ENCODE results near the gene LAMB4. TPM values are rescaled to one million over a fixed set of nuclear protein-coding genes. Genes with fewer than 3 reads are reported as not detected.

The LAMB4 gene
- total and polyA plus RNA-seq, 2 donors (not counting 1 experiment from before 2014, with no cell fraction given): not detected

DNA sequence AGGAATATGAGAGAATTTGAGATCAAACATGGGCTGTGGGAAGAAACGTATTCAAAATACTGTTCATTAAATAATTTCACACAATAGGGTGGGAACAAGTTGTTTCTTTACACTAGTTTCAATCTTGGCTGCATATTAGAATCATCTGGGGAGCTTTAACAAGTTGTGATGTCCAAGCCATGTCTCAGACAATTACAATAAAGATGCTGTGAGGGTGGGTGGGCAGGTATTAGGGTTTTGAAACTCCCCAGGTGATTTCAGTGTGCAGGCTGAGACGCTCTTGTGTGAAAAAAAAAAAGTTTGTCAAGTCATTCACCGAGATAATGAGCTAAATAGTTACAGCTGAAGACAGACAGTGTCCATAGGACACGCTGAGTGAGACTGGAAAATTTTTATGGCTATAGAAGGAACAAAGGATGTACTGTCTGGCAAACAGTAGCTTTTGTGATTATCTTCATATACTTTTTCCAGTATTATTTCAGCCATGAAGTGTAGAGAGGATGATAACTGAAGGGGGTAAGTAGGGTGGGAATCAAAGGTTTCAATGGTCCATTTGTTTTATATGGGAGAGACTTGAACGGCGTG is 12.6 kb upstream of the LAMB4 start:
- CTCF ChIA-PET: interaction anchor here (1.0 to 1.3 kb wide), 3 partner anchors 10 to 34 kb away, joined by 4 to 6 read pairs (median 4); no protein-coding TSS in a partner anchor
- H3K9me3 Mint-ChIP-seq (ENCODE audit: insufficient read depth): no peaks in the 10 kb centered on the region
- 93% methylated on average over 4 of the region's 6 CpGs for WGBS (ENCODE audit: insufficient coverage)

More for the DNA sequence above, 12.6 kb upstream of the LAMB4 start:
- H3K4me3 ChIP-seq (ENCODE audit: control extremely low read depth in 1 of 5, extremely low read depth in 1 of 5, insufficient read depth in 1 of 5, low read depth in 2 of 5, low read length in 4 of 5): no peak overlapping the region
- no peak for DNase-seq
- no peak overlapping the region for H3K9ac ChIP-seq (ENCODE audit: low read length)
- H2AFZ ChIP-seq (ENCODE audit: insufficient read depth, low read depth, low read length, poor library complexity, severe bottlenecking): no peak overlapping the region
- H3K4me1 ChIP-seq (ENCODE audit: control insufficient read depth in 2 of 2, insufficient read depth in 2 of 2, low read length in 2 of 2): peaks cover 4% of the 10 kb centered on the region in 2 donors
- ATAC-seq (ENCODE audit: low read depth): no peak
- no peak overlapping the region for H3K4me2 ChIP-seq (replicated peaks; ENCODE audit: low read depth, low read length, poor library complexity, severe bottlenecking)
- H3K4me1 Mint-ChIP-seq: no peaks in the 10 kb centered on the region
- no peaks in the 10 kb centered on the region for H3K36me3 ChIP-seq (replicated peaks in 1 of 2; ENCODE audit: control extremely low read depth in 1 of 2, control insufficient read depth in 1 of 2, extremely low read depth in 1 of 2, insufficient read depth in 2 of 2, low read length in 1 of 2)
- H3K79me2 ChIP-seq (ENCODE audit: control insufficient read depth, insufficient read depth, low read length): no peaks in the 10 kb centered on the region
- no peak for TF ChIP-seq CTCF (IDR thresholded peaks at IDR 0.05)
- no peak for TF ChIP-seq EZH2 (IDR thresholded peaks at IDR 0.05; ENCODE audit: borderline replicate concordance, insufficient read depth, low read depth, low read length, poor library complexity, severe bottlenecking)
- H3K27me3 ChIP-seq (replicated peaks in 1 of 4; ENCODE audit: control extremely low read depth in 1 of 4, control insufficient read depth in 3 of 4, insufficient read depth in 4 of 4, low read length in 3 of 4): peaks cover 0 to 3% (median 1%) of the 10 kb centered on the region in 4 experiments
- no peak overlapping the region for H3K27ac Mint-ChIP-seq
- no peaks in the 10 kb centered on the region for H4K20me1 ChIP-seq (ENCODE audit: control insufficient read depth, insufficient read depth, low read length, poor library complexity, severe bottlenecking)
- intact Hi-C loops (cut with micrococcal nuclease): no loop called here
- H3K27ac ChIP-seq (ENCODE audit: low read length in 2 of 2): no peak overlapping the region
- POLR2A ChIA-PET: no interaction called here
- no peaks in the 10 kb centered on the region for H3K9me3 ChIP-seq (ENCODE audit: control extremely low read depth in 1 of 3, control insufficient read depth in 2 of 3, insufficient read depth in 1 of 3, low read length in 2 of 3)
- peaks cover 7% of the 10 kb centered on the region for H3K27me3 Mint-ChIP-seq
- no peak overlapping the region for H3K4me3 Mint-ChIP-seq
